Measurements from ENCODE around the gene CERS6. TPM values are rescaled to one million over a fixed set of nuclear protein-coding genes. Genes with fewer than 3 reads are reported as not detected.

The CERS6 gene
- total RNA-seq, 1 experiment from 2014 or later: 37.6 TPM

GRCh38 chr2:168534926-168535325 is 78.9 kb downstream of the CERS6 start:
- H3K9me3 ChIP-seq (replicated peaks): peaks cover 10% of the 10 kb centered on the region
- DNase-seq: peak; percentile 19 to 26
- H3K27ac ChIP-seq: no peak overlapping the region
- H3K4me3 ChIP-seq: no peak overlapping the region
- H3K27me3 ChIP-seq: no peaks in the 10 kb centered on the region
- no peaks in the 10 kb centered on the region; the same call in 1 of the 2 replicates for H3K36me3 ChIP-seq
- peaks cover 29% of the 10 kb centered on the region for H3K4me1 ChIP-seq

- H3K9me3 ChIP-seq (replicated peaks): peaks cover 16% of the 10 kb centered on the region
- no peak for DNase-seq
- H3K27me3 ChIP-seq: no peaks in the 10 kb centered on the region
- H3K36me3 ChIP-seq: no peaks in the 10 kb centered on the region; the same call in 1 of the 2 replicates
- no peak overlapping the region for H3K4me3 ChIP-seq
- H3K4me1 ChIP-seq: peaks cover 28% of the 10 kb centered on the region
- H3K27ac ChIP-seq: peak overlapping the region; percentile 72
Observed at GRCh38 chr2:168536925-168537466, 80.9 kb downstream of the CERS6 start.

- Histone ChIP-seq H3K27ac (peak overlapping the region; percentile 72), H3K27me3 (no peaks in the 10 kb centered on the region), H3K9me3 (replicated peaks) (peaks cover 16% of the 10 kb centered on the region), H3K4me3 (no peak overlapping the region), H3K4me1 (peaks cover 28% of the 10 kb centered on the region), H3K36me3 (no peaks in the 10 kb centered on the region; the same call in 1 of the 2 replicates)
- DNase-seq: no peak
Observed at GRCh38 chr2:168538133-168538532, 82.1 kb downstream of the CERS6 start.

DNA sequence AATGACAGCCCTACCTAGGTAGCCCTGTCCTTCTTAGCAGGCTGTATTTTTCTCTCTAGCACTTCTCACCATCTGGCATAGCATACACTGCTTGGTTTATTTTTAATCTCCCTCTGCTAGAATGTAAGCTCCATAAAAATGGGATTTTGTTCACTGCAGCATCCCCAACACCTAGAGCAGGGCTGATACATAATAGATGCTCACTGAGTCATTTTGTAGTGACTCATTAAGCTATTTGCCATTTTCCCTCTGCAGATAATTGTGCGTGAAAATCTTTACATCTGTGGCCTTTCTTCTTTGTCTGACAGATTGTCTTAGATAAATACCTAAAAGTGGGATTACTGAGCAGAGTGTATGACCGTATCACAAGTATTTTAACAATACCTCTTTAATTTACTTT is 82.5 kb downstream of the CERS6 start:
- Histone ChIP-seq H3K27ac (peak overlapping the region; percentile 72), H3K9me3 (replicated peaks) (peaks cover 16% of the 10 kb centered on the region), H3K4me3 (no peak overlapping the region), H3K4me1 (peaks cover 28% of the 10 kb centered on the region), H3K36me3 (no peaks in the 10 kb centered on the region; the same call in 1 of the 2 replicates), H3K27me3 (no peaks in the 10 kb centered on the region)
- peak in 1 of 2 experiments; percentile 35 for DNase-seq

- Histone ChIP-seq H3K36me3 (no peaks in the 10 kb centered on the region; the same call in 1 of the 2 replicates), H3K4me3 (no peak overlapping the region), H3K27me3 (no peaks in the 10 kb centered on the region), H3K27ac (no peak overlapping the region), H3K4me1 (peaks cover 28% of the 10 kb centered on the region), H3K9me3 (replicated peaks) (peaks cover 16% of the 10 kb centered on the region)
- DNase-seq: no peak
Observed at GRCh38 chr2:168539945-168540344, 83.9 kb downstream of the CERS6 start.

DNA sequence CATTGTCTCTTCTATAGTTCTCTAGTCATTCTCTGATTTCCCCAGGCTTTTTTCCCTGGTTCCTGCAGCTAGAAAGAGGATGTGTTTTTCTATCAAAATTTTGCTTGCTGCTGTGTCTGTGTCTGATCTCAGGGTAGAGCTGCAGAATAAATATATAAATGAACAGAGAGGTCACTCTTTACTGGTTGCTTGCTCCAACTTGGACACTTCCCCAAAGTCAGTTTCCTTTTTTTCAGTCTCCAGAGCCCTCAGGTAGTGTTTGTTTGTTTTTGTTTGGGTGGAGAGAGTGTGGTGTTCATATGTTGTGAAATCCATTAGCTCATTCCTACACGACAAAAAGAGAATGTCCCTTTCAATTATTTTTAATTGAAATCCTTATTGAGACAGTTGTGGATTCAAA is 85.8 kb downstream of the CERS6 start:
- no peaks in the 10 kb centered on the region for H3K36me3 ChIP-seq
- H3K27me3 ChIP-seq: no peaks in the 10 kb centered on the region
- peaks cover 23% of the 10 kb centered on the region for H3K4me1 ChIP-seq
- DNase-seq: no peak
- peaks cover 12% of the 10 kb centered on the region for H3K9me3 ChIP-seq (replicated peaks)
- H3K4me3 ChIP-seq: no peak overlapping the region
- no peak overlapping the region for H3K27ac ChIP-seq

GRCh38 chr2:168543037-168543436 is 87.0 kb downstream of the CERS6 start:
- no peak for DNase-seq
- H3K4me3 ChIP-seq: no peak overlapping the region
- H3K27me3 ChIP-seq: no peaks in the 10 kb centered on the region
- H3K36me3 ChIP-seq: no peaks in the 10 kb centered on the region
- H3K27ac ChIP-seq: no peak overlapping the region
- H3K9me3 ChIP-seq (replicated peaks): peaks cover 12% of the 10 kb centered on the region
- H3K4me1 ChIP-seq: peaks cover 11% of the 10 kb centered on the region

DNA sequence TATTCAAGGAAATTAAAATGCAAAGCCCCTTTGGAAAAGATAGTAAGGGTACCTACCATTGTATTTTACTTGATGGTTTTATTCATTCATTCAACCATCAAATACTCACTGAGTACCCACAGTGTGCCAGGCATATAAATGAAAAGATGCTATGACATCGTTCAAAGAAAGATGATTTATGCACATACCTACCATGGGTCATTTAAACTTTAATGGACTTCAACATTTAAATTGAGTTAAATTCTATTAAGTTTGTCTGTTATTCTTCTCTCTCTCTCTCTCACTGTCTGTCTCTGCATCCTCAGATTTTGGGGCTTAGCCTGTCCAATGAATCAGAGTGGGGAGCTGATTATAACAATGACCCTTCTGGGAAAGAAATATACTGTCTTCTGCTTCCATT is 87.9 kb downstream of the CERS6 start:
- H3K4me3 ChIP-seq: no peak overlapping the region
- peaks cover 5% of the 10 kb centered on the region; the same call in 1 of the 2 replicates for H3K4me1 ChIP-seq
- H3K27ac ChIP-seq: no peak overlapping the region
- no peaks in the 10 kb centered on the region for H3K27me3 ChIP-seq
- DNase-seq: no peak
- H3K9me3 ChIP-seq (replicated peaks): peaks cover 12% of the 10 kb centered on the region
- no peaks in the 10 kb centered on the region for H3K36me3 ChIP-seq

- no peak overlapping the region for H3K4me3 ChIP-seq
- no peaks in the 10 kb centered on the region; the same call in 1 of the 2 replicates for H3K36me3 ChIP-seq
- peak overlapping the region; percentile 42 for H3K27ac ChIP-seq
- no peaks in the 10 kb centered on the region for H3K27me3 ChIP-seq
- H3K4me1 ChIP-seq: no peaks in the 10 kb centered on the region; the same call in 1 of the 2 replicates
- H3K9me3 ChIP-seq (replicated peaks): no peaks in the 10 kb centered on the region; the same call in 1 of the 2 replicates
- DNase-seq: peak; percentile 40 to 41
Observed at GRCh38 chr2:168545439-168546082, 89.5 kb downstream of the CERS6 start.

DNA sequence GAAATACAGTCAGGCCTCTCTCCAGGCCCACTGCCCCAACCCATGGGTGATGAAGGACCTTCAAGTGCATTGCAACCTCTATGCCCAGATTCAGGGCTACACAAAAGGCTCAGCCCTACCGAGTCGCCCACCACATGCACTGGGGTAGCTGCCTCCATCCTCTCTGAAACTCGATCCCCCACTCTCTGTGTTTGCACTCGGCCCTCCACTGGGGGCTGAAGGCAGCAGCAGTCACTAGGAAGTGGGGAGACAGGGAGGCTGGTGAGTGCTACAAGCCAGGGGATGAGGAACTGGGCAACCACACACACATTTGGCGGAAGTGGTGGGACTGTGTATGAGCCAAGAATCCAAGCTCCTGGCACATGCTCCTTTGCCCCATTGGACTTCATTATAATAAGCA is 94.6 kb downstream of the CERS6 start:
- Histone ChIP-seq H3K27ac (no peak overlapping the region), H3K4me3 (no peak overlapping the region), H3K27me3 (no peaks in the 10 kb centered on the region), H3K36me3 (no peaks in the 10 kb centered on the region; the same call in 1 of the 2 replicates), H3K4me1 (no peaks in the 10 kb centered on the region; the same call in 1 of the 2 replicates), H3K9me3 (replicated peaks) (no peaks in the 10 kb centered on the region; the same call in 1 of the 2 replicates)
- no peak for DNase-seq

GRCh38 chr2:168552450-168552856 is 96.4 kb downstream of the CERS6 start:
- no peak overlapping the region for H3K4me3 ChIP-seq
- H3K27ac ChIP-seq: no peak overlapping the region
- H3K4me1 ChIP-seq: no peaks in the 10 kb centered on the region
- DNase-seq: no peak
- H3K9me3 ChIP-seq (replicated peaks): no peaks in the 10 kb centered on the region; the same call in 1 of the 2 replicates
- no peaks in the 10 kb centered on the region; the same call in 1 of the 2 replicates for H3K36me3 ChIP-seq
- no peaks in the 10 kb centered on the region for H3K27me3 ChIP-seq

DNA sequence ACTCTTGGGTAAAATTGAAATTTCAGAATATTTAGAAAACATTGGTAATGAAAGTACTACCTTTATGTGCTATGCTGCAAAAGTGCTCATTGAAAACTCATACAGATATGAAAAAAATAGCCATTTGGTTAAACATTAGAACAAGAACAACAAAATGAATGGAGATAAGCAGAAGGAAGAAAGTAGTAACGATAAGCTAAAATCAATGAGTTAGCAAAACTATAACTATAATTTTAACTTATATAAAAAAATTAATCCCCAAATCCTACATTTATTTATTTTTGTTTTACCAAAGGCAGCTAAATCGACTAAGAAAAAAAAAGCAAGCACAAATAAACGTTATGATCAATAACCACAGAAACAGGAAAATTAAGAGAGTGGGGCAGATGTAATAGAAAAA is 99.2 kb downstream of the CERS6 start:
- no peak for DNase-seq
- Histone ChIP-seq H3K9me3 (replicated peaks) (no peaks in the 10 kb centered on the region), H3K36me3 (no peaks in the 10 kb centered on the region; the same call in 1 of the 2 replicates), H3K4me3 (no peak overlapping the region), H3K27ac (no peak overlapping the region), H3K27me3 (no peaks in the 10 kb centered on the region), H3K4me1 (no peaks in the 10 kb centered on the region)

- peak in 1 of 2 experiments; percentile 7 for DNase-seq
- Histone ChIP-seq H3K4me1 (no peaks in the 10 kb centered on the region), H3K9me3 (replicated peaks) (no peaks in the 10 kb centered on the region), H3K27me3 (no peaks in the 10 kb centered on the region), H3K27ac (no peak overlapping the region), H3K4me3 (no peak overlapping the region), H3K36me3 (peaks cover 6% of the 10 kb centered on the region; the same call in 1 of the 2 replicates)
Observed at GRCh38 chr2:168559187-168559586, 103.1 kb downstream of the CERS6 start.

DNA sequence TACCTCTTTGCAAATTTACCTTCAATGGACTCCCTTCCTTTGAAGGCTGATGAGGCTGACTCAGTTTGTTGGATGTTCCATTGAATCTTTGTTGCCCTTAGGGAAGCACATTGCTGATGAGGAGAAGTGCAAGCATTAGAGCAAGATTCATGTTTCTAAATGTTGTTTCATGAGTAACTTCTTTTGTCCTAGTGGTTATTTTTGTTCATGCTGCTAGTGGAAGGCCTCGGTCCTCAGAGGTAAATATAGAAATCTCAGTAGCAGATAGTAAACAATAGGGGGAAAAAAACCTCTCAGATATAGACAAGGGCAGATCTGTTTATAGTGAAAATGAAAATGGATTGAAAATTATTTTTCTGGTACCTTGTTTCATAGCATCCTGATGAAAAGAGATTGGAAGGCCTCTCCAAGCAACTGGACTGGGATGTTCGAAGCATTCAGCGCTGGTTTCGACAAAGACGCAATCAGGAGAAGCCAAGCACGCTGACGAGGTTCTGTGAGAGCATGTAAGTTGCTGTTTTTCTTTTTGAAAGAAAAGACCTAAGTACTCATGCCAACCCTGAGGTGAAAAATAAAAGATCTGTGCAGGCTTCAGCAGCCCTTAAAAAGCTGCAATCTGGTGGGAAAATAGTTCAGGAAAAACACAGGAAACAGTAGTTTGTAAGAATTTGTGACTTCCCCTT is 104.9 kb downstream of the CERS6 start:
- Histone ChIP-seq H3K4me1 (no peaks in the 10 kb centered on the region), H3K4me3 (no peak overlapping the region), H3K9me3 (replicated peaks) (no peaks in the 10 kb centered on the region), H3K27ac (no peak overlapping the region), H3K36me3 (peaks cover 6% of the 10 kb centered on the region; the same call in 1 of the 2 replicates), H3K27me3 (no peaks in the 10 kb centered on the region)
- DNase-seq: no peak

- no peak for DNase-seq
- H3K4me3 ChIP-seq: no peak overlapping the region
- H3K9me3 ChIP-seq (replicated peaks): no peaks in the 10 kb centered on the region
- H3K27ac ChIP-seq: no peak overlapping the region
- H3K27me3 ChIP-seq: no peaks in the 10 kb centered on the region
- H3K36me3 ChIP-seq: peaks cover 6% of the 10 kb centered on the region; the same call in 1 of the 2 replicates
- no peaks in the 10 kb centered on the region for H3K4me1 ChIP-seq
Observed at GRCh38 chr2:168561991-168562390, 105.9 kb downstream of the CERS6 start.

All from SJCRH30 (cell line).